Brain microvascular endothelial cell (primary cell): ENCODE results near the gene MYDGF.
A peak's percentile ranks its signal among the peaks of the same experiment; 100 is the strongest.

Experiments
- DNase-seq: peaks from one replicate; pipeline ENCODE4 v3.0.0-alpha.2; 2020
- H3K27ac ChIP-seq: fragments of 250-450 bp; sonication (Bioruptor Pico); 2 replicates; pipeline ENCODE4 v1.5.1; 2020; ENCODE audit warnings: mild to moderate bottlenecking, moderate library complexity
- H3K27me3 ChIP-seq: fragments of 250-450 bp; sonication (Bioruptor Pico); replicated peaks from 2 replicates; pipeline ENCODE4 v1.5.1; 2020; ENCODE audit warnings: mild to moderate bottlenecking
- H3K36me3 ChIP-seq: fragments of 250-450 bp; sonication (Bioruptor Pico); replicated peaks from 2 replicates; pipeline ENCODE4 v1.5.1; 2020; ENCODE audit warnings: mild to moderate bottlenecking
- H3K4me3 ChIP-seq: 2 replicates; pipeline ENCODE4 v1.5.1; 2011; ENCODE audit warnings: low read depth, mild to moderate bottlenecking, control low read depth, low read length, moderate library complexity
- in situ Hi-C: cut with HindIII; loops from 2 replicates; pipeline ENCODE4 v1.10.0; 2017; ENCODE audit warnings: low sequenced_read_pairs, low pct_ligation_motif_present
- TF ChIP-seq, protein P1 (sequence below): IDR thresholded peaks from 2 replicates; pipeline ENCODE4 v1.5.1; 2011; ENCODE audit warnings: low read depth, mild to moderate bottlenecking, moderate library complexity, low read length, control low read depth, inconsistent platforms; ENCODE audit errors: missing control alignments

Gene MYDGF

DNA sequence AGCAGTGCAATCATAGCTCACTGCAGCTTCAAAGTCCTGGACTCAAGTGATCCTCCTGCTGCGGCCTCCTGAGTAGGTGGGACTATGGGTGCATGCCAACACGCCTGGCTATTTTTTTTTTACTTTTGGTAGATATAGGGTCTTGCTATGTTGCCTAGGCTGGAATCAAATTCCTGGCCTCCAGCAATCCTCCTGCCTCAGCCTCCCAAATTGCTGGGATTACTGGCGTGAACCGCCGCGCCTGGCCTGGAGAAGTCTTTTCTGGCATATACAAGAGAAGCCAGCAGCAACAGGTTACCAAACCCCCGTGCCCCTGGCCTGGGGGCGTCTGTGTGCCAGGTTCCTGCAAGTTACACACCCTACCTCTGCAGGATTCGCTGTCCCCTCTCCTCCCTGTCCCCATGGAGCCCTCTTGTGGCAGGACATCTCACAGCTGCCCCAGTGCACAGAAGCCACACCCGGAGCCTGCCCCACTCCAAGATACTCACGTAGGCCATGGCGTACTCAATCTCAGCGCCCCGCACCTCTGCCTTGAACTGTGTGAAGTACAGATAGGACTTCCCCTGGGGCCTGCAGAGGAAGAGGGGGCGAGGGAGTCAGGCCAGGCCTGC lies 9.9 kb downstream of the MYDGF start:
- TF ChIP-seq, protein P1, sequence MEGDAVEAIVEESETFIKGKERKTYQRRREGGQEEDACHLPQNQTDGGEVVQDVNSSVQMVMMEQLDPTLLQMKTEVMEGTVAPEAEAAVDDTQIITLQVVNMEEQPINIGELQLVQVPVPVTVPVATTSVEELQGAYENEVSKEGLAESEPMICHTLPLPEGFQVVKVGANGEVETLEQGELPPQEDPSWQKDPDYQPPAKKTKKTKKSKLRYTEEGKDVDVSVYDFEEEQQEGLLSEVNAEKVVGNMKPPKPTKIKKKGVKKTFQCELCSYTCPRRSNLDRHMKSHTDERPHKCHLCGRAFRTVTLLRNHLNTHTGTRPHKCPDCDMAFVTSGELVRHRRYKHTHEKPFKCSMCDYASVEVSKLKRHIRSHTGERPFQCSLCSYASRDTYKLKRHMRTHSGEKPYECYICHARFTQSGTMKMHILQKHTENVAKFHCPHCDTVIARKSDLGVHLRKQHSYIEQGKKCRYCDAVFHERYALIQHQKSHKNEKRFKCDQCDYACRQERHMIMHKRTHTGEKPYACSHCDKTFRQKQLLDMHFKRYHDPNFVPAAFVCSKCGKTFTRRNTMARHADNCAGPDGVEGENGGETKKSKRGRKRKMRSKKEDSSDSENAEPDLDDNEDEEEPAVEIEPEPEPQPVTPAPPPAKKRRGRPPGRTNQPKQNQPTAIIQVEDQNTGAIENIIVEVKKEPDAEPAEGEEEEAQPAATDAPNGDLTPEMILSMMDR = peak; percentile 53
- DNase-seq = no peak
- Histone ChIP-seq H3K36me3 (peaks cover 75% of the 10 kb centered on the region), H3K27me3 (no peaks in the 10 kb centered on the region), H3K27ac (no peak overlapping the region), H3K4me3 (no peak overlapping the region)
- in situ Hi-C loops = no loop called here

DNA sequence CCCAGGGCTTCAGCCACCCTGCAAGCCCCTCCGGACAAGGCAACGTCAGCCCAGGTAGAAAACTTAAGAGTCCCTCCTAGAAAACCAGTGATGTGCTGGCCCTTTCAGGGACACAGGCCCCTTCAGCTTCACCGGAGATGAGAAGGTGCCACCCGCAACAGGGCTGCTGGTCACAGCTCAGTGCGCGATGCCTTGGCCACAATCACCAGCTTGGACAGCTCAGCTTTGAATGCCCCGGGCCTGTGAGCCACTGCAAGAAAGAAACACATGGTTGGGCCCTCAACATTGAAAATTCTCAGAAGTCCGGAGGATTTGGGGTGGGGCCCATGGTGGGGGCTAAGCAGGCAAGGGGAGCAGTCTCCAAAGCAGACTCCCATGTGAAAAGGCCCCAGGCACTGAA lies 12.3 kb downstream of the MYDGF start:
- H3K4me3 ChIP-seq = no peak overlapping the region
- H3K27ac ChIP-seq = no peak overlapping the region
- in situ Hi-C loops = no loop called here
- H3K36me3 ChIP-seq = peaks cover 74% of the 10 kb centered on the region
- DNase-seq = no peak
- TF ChIP-seq, protein P1 = no peak
- no peaks in the 10 kb centered on the region for H3K27me3 ChIP-seq

DNA sequence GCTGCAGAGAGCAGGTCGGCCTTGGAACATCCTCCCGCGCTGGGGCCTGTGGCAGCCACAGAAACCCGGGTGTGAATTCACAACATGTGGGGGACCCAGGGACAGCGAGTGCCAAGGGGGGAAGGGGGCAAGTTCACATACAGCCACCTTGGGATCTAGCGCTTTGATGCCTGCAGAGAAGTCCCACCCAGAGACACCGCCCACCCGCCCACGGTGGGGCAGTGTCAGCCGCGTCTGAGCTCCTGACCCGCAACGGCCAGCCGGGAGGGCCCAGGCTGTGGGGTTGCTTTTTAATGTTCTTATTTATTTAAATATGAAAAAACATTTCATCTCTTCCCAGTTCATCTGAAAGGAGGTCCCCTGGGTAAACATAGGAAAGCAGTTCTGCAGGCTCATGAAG lies 12.9 kb downstream of the MYDGF start:
- TF ChIP-seq, protein P1 = no peak
- peaks cover 70% of the 10 kb centered on the region for H3K36me3 ChIP-seq

DNA sequence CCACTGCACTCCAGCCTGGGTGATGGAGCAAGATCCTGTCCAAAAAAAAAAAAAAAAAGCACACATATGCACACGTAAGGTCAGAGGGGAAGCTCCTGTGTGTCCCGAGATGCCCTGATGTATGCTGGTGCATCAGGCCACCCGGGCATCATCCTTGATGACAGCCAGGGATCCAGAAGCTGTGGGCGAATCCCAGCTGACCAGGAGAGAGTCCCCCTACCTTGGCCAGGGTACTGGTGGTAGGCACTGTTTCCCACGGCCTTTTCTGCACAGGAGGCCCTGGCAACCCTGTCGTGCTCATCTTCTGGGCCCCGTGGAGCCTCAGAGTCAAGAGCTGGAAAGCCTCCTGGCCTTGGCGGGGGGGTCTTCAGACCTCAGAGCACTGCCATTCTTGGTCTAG lies 14.0 kb downstream of the MYDGF start:
- H3K27me3 ChIP-seq = no peaks in the 10 kb centered on the region
- TF ChIP-seq, protein P1 = no peak
- peaks cover 68% of the 10 kb centered on the region for H3K36me3 ChIP-seq
- DNase-seq = no peak
- no peak overlapping the region for H3K4me3 ChIP-seq
- H3K27ac ChIP-seq = no peak overlapping the region
- in situ Hi-C loops = no loop called here

More for the DNA sequence above, 12.9 kb downstream of the MYDGF start:
- in situ Hi-C loops = no loop called here
- Histone ChIP-seq H3K4me3 (no peak overlapping the region), H3K27me3 (no peaks in the 10 kb centered on the region), H3K27ac (no peak overlapping the region)
- no peak for DNase-seq

DNA sequence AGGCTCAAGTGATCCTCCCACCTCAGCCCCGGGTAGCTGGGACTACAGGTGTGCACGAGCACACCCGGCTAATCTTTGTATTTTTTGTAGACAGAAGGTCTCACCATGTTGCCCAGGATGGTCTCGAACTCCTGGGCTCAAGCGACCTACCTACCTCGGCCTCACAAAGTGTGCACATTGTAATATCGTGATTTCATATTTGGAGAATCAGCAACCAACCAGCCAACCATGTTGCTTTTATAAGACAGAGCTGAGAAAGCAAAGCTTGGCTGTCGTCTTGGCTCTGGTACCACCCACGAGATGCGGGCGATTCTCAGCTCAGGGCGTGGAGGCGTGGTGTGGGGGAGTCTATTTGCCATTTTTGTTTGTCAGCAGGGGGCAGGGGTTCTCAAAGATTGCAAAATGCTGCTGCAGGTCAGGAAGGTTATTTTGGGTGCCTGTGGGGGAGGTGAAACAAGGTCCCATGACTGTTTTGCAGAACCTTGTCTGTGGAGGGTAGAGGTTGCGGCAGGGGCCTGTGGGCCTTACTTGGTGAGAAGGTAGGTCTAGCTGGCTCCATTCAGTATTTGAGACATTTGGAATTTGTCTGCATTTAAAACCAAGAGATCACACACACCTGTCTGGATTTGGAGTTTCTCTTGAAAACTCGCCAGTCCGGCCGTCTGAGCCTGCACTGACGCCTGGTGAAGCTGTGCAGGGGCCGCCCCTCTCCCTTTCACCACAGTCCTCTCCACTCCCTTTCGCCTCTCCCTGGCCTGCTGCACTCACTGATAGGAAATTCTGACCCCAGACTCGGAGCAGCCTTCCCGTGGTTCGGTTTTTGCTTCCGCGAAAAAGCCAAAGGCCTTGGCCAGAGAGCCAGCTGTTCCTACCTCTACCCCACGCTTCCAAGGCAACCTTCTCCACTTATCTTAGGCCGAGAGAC lies 15.4 kb downstream of the MYDGF start:
- no peak for DNase-seq
- no peak overlapping the region for H3K27ac ChIP-seq
- in situ Hi-C loops = no loop called here
- peaks cover 58% of the 10 kb centered on the region for H3K36me3 ChIP-seq
- no peak overlapping the region for H3K4me3 ChIP-seq
- no peaks in the 10 kb centered on the region for H3K27me3 ChIP-seq
- TF ChIP-seq, protein P1 = no peak
